ENCODE results near the gene CITED2.
A peak's percentile ranks its signal among the peaks of the same experiment; 100 is the strongest.

CITED2 gene

DNA sequence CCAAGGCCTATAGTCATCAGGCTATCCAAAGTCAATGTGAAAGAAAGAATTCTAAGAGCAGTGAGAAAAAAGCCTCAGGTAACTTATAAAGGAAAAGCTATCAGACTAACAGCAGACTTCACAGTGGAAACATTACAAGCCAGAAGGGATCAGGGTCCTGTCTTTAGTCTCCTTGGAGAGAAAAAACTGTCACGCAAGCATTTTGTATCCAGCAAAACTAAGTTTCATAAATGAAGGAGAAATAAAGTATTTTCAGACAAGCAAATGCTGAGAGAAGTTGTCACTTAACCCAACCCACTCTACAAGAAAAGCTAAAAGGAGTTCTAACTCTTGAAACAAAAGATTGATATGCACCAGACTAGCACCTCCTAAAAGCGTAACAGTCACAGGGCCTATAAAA lies 28.1 kb downstream of the CITED2 start:
- Histone ChIP-seq H3K9me3 (ENCODE audit: insufficient read depth, low read depth, low read length) (no peaks in the 10 kb centered on the region), H3K4me3 (ENCODE audit: low read length, poor library complexity, severe bottlenecking) (no peak overlapping the region), H3F3A (ENCODE audit: low read depth) (no peaks in the 10 kb centered on the region), H3K4me1 (ENCODE audit: insufficient read depth, low read length, poor library complexity, severe bottlenecking) (peaks cover 25% of the 10 kb centered on the region), H3K4me2 (ENCODE audit: low read depth, low read length, poor library complexity, severe bottlenecking) (no peak overlapping the region), H2AFZ (ENCODE audit: low read length) (no peak overlapping the region), H4K20me1 (ENCODE audit: insufficient read depth, low read length, poor library complexity, severe bottlenecking) (no peaks in the 10 kb centered on the region), H3K9me2 (replicated peaks; ENCODE audit: low read depth, low read length) (no peaks in the 10 kb centered on the region), H3K9ac (ENCODE audit: low read depth, low read length, poor library complexity, severe bottlenecking) (no peak overlapping the region), H3K36me3 (ENCODE audit: insufficient read depth, low read length) (no peaks in the 10 kb centered on the region), H3K79me2 (ENCODE audit: insufficient read depth, low read length) (no peaks in the 10 kb centered on the region), H3K27me3 (ENCODE audit: insufficient read depth, low read length, poor library complexity, severe bottlenecking) (no peaks in the 10 kb centered on the region)
- TF ChIP-seq EZH2phosphoT487 (IDR thresholded peaks at IDR 0.05; ENCODE audit: borderline replicate concordance): no peak
- TF ChIP-seq, protein P1, sequence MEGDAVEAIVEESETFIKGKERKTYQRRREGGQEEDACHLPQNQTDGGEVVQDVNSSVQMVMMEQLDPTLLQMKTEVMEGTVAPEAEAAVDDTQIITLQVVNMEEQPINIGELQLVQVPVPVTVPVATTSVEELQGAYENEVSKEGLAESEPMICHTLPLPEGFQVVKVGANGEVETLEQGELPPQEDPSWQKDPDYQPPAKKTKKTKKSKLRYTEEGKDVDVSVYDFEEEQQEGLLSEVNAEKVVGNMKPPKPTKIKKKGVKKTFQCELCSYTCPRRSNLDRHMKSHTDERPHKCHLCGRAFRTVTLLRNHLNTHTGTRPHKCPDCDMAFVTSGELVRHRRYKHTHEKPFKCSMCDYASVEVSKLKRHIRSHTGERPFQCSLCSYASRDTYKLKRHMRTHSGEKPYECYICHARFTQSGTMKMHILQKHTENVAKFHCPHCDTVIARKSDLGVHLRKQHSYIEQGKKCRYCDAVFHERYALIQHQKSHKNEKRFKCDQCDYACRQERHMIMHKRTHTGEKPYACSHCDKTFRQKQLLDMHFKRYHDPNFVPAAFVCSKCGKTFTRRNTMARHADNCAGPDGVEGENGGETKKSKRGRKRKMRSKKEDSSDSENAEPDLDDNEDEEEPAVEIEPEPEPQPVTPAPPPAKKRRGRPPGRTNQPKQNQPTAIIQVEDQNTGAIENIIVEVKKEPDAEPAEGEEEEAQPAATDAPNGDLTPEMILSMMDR (conservative IDR thresholded peaks at IDR 0.05; ENCODE audit: low read length): no peak

DNA sequence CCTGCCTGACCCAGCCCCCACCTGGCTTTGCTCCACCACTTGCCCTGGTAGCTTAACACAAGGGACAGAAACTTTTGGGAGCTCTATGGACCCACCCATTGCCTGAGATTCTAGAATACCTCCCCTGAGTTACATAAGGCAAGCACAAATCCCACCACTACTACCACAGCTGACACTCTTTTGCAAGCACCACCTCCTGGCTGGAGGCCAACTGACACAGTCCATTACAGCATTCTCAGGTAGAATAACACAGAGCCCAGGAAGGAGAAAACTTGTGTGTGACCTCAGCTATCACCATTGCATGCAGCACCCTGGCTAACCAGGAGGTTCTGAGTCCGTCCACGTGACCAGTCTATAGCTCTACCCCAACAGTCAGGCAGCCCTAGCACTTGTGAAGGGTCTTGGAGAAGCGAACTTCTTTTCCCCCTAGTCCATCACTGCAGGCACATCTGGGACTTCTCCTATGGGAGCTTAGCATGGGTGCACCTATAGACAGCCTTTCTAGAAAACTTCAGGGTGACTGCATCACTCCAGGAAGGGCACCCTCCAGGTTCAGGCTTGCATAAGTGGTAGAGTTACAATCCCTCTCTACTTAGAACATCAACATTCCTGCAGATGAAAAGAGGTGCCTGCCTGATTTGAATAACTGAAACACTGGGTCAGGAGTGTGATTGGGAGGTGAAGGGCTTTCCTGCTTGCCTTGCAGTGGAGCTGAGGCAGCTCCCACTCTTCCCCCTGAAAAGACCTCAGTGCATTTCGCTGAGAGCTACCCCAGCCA lies 30.1 kb downstream of the CITED2 start:
- no peaks in the 10 kb centered on the region for H3K79me2 ChIP-seq (ENCODE audit: insufficient read depth, low read length)
- no peak overlapping the region for H3K4me3 ChIP-seq (ENCODE audit: low read length, poor library complexity, severe bottlenecking)
- no peaks in the 10 kb centered on the region for H3K36me3 ChIP-seq (ENCODE audit: insufficient read depth, low read length)
- TF ChIP-seq, protein P1 (conservative IDR thresholded peaks at IDR 0.05; ENCODE audit: low read length): no peak
- TF ChIP-seq EZH2phosphoT487 (IDR thresholded peaks at IDR 0.05; ENCODE audit: borderline replicate concordance): no peak
- no peak overlapping the region for H3K4me2 ChIP-seq (ENCODE audit: low read depth, low read length, poor library complexity, severe bottlenecking)
- H3K9me2 ChIP-seq (replicated peaks; ENCODE audit: low read depth, low read length): no peaks in the 10 kb centered on the region
- no peaks in the 10 kb centered on the region for H4K20me1 ChIP-seq (ENCODE audit: insufficient read depth, low read length, poor library complexity, severe bottlenecking)
- H3K9ac ChIP-seq (ENCODE audit: low read depth, low read length, poor library complexity, severe bottlenecking): peak overlapping the region; percentile 10
- H3K4me1 ChIP-seq (ENCODE audit: insufficient read depth, low read length, poor library complexity, severe bottlenecking): peaks cover 25% of the 10 kb centered on the region
- H3F3A ChIP-seq (ENCODE audit: low read depth): no peaks in the 10 kb centered on the region
- no peaks in the 10 kb centered on the region for H3K9me3 ChIP-seq (ENCODE audit: insufficient read depth, low read depth, low read length)
- H2AFZ ChIP-seq (ENCODE audit: low read length): peak overlapping the region; percentile 79
- H3K27me3 ChIP-seq (ENCODE audit: insufficient read depth, low read length, poor library complexity, severe bottlenecking): no peaks in the 10 kb centered on the region

DNA sequence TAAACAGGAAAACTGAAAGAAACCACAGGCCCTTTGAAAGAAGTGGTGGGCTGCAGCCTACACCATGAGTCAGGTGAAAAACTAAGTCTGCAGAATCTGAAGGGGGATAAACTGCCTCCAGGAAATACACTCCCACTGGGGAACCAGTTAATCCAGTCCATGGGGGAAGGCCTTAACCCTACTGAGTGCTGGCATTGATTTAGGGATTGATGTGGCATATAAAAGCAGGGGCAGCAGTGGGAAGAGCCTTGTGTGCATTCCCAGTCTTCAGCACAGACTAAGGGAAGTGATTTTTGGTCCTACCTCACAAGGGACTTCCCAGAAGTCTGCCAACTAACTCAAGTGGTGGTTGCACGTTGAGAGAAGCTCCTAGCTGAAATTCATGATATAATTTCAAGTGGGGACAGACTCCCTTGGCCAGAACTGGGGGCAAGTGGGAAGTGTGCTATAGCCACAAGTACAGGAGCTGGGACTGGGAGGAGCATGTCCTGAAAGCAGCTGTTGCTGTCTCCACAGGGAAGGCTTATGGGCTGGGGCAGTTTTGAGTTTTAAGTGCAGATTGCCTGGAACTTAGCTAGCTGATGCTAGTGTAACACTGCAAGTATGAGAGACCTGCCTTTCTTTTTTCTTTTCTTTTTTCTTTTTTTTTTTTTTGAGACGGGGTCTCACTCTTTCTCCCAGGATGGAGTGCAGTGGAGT lies 31.2 kb downstream of the CITED2 start:
- H3F3A ChIP-seq (ENCODE audit: low read depth): no peaks in the 10 kb centered on the region
- no peaks in the 10 kb centered on the region for H4K20me1 ChIP-seq (ENCODE audit: insufficient read depth, low read length, poor library complexity, severe bottlenecking)
- H3K9ac ChIP-seq (ENCODE audit: low read depth, low read length, poor library complexity, severe bottlenecking): peak overlapping the region; percentile 10
- H3K9me2 ChIP-seq (replicated peaks; ENCODE audit: low read depth, low read length): no peaks in the 10 kb centered on the region
- peak overlapping the region; percentile 55 for H3K4me2 ChIP-seq (ENCODE audit: low read depth, low read length, poor library complexity, severe bottlenecking)
- TF ChIP-seq, protein P1 (conservative IDR thresholded peaks at IDR 0.05; ENCODE audit: low read length): no peak
- TF ChIP-seq EZH2phosphoT487 (IDR thresholded peaks at IDR 0.05; ENCODE audit: borderline replicate concordance): no peak
- H3K36me3 ChIP-seq (ENCODE audit: insufficient read depth, low read length): no peaks in the 10 kb centered on the region
- peak overlapping the region; percentile 36 for H3K4me3 ChIP-seq (ENCODE audit: low read length, poor library complexity, severe bottlenecking)
- peaks cover 25% of the 10 kb centered on the region for H3K4me1 ChIP-seq (ENCODE audit: insufficient read depth, low read length, poor library complexity, severe bottlenecking)
- H3K79me2 ChIP-seq (ENCODE audit: insufficient read depth, low read length): no peaks in the 10 kb centered on the region
- H3K27me3 ChIP-seq (ENCODE audit: insufficient read depth, low read length, poor library complexity, severe bottlenecking): no peaks in the 10 kb centered on the region
- no peaks in the 10 kb centered on the region for H3K9me3 ChIP-seq (ENCODE audit: insufficient read depth, low read depth, low read length)
- peak overlapping the region; percentile 26; the same call in 1 of the 2 replicates for H2AFZ ChIP-seq (ENCODE audit: low read length)

Measured in Loucy (cell line).